T-helper 2 cell (primary cell): ENCODE data around the gene PVRIG.
"Not testable (repeated sequence)": the region's sequence is repeated elsewhere in the genome, so short reads cannot be mapped to it uniquely, and the experiment has no call there.

Source experiments
- DNase-seq, 5 experiments: peaks; one replicate each; pipeline versions ENCODE4 v3.0.0 to v3.0.0-alpha.2; 2012 to 2022

PVRIG gene

GRCh38 chr7:100243385-100243784, 23.6 kb downstream of the PVRIG start:
- peak in 1 of 5 experiments; percentile 87 for DNase-seq

GRCh38 chr7:100244988-100245605, 25.3 kb downstream of the PVRIG start:
- DNase-seq, result not testable (repeated sequence)

- not testable (repeated sequence) for DNase-seq
Measured at GRCh38 chr7:100246121-100246864, 26.5 kb downstream of the PVRIG start.

- DNase-seq, result not testable (repeated sequence)
Measured at GRCh38 chr7:100246865-100247137, 27.1 kb downstream of the PVRIG start.

GRCh38 chr7:100247152-100247757, 27.5 kb downstream of the PVRIG start:
- DNase-seq, result no peak

- no peak for DNase-seq
Measured at GRCh38 chr7:100248483-100248882, 28.7 kb downstream of the PVRIG start.

GRCh38 chr7:100257017-100257416, 37.3 kb downstream of the PVRIG start:
- DNase-seq, result no peak

GRCh38 chr7:100259984-100260383, 40.2 kb downstream of the PVRIG start:
- DNase-seq, result not testable (repeated sequence)

- DNase-seq, result not testable (repeated sequence)
Measured at GRCh38 chr7:100262896-100263295, 43.1 kb downstream of the PVRIG start.

- not testable (repeated sequence) for DNase-seq
Measured at GRCh38 chr7:100264223-100264622, 44.5 kb downstream of the PVRIG start.

GRCh38 chr7:100264669-100265165, 45.0 kb downstream of the PVRIG start:
- DNase-seq, result not testable (repeated sequence)

- DNase-seq, result not testable (repeated sequence)
Measured at GRCh38 chr7:100265851-100266250, 46.1 kb downstream of the PVRIG start.

GRCh38 chr7:100266576-100267354, 47.0 kb downstream of the PVRIG start:
- DNase-seq, result no peak

- no peak for DNase-seq
Measured at GRCh38 chr7:100267648-100268047, 47.9 kb downstream of the PVRIG start.

- not testable (repeated sequence) for DNase-seq
Measured at GRCh38 chr7:100268882-100269281, 49.1 kb downstream of the PVRIG start.

- not testable (repeated sequence) for DNase-seq
Measured at GRCh38 chr7:100269306-100270045, 49.7 kb downstream of the PVRIG start.

GRCh38 chr7:100270046-100270918, 50.5 kb downstream of the PVRIG start:
- not testable (repeated sequence) for DNase-seq
